Pons (tissue), 1 donor: Measurements from ENCODE around the gene CHAF1B.

Experiments used
- DNase-seq: peaks from one replicate; pipeline ENCODE4 v3.0.0-alpha.2; 2016; ENCODE audit warnings: low spot score

Gene CHAF1B

DNA sequence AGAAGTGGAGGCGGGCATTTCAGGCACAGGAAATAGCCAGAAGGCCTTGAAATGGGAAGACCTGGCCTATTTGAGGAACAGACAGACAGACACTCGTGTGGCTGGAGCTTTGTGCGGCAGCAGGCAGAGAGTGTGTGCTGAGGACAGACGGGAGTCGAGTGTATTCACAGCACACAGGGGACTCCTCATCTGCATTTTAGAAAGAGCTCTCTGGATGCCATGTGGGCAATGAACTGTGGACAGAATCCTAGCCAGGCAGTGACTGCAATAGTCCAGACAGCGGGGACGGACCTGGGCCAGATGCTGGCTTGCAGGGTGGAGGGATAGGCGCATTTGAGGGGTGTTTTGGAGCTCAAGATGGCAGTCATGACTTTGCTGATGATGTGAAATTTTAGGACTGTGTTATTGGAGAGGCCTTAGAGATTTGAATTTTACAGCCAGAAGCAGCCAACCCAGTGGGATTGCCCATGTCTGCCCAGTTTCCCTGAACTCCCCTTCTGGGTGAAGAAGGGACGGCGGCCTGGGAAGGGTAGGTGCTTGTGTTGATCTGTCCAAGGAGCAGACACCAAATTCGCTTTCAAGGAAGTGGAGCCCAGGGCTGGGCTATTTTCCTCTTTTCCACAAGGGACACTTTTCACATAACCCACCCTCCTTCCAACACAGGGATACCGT, 43.7 kb downstream of the CHAF1B start:
- no peak for DNase-seq

GRCh38 chr21:36429947-36430546, 44.9 kb downstream of the CHAF1B start:
- peak; percentile 35 for DNase-seq

DNA sequence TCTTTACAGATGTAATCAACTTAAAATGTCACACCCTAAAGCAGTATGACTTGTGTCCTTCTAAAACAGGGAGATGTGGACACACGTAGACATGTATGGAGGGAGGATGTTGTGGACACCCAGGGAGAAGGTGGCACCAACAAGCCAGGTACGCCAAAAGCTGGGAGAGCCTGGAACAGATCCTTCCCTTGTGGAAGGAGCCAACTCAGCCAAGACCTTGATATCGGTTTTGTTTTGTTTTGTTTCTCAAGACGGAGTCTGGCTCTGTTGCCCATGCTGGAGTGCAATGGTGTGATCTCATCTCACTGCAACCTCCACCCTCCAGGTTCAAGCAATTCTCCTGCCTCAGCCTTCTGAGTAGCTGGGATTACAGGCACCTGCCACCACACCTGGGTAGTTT, 45.6 kb downstream of the CHAF1B start:
- no peak for DNase-seq

GRCh38 chr21:36431252-36431651, 46.1 kb downstream of the CHAF1B start:
- no peak for DNase-seq

DNA sequence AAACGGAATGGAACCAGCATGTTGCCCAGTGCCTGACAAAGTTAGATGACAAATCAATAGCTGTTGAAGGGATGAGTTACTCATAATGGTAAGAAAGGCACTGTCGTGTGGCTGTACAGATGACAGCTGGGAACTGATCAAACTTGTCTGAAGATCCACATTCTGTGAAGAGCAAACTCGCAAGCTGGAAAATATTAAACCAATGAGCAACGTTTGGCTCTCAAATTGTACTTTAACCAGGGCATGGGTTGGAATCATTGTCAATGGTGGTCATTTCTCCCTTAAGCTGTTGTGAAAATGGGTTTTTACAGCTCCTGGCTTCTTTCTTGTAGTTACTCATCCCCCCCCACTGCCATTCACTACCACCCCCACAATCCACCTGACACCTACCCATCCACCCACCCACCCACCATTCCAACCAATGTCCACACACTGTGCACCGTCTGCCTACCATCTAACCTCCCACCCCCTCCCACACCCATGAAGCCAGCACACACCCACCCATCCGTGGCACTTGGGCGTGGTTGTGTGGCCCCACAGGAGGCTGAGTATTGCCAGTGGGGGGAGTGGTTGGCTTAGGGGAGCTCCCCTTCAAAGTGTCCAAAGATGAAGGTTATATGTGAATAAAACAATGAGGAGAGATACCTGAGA, 48.0 kb downstream of the CHAF1B start:
- DNase-seq = no peak

- no peak for DNase-seq
Measured at GRCh38 chr21:36434144-36434543, 49.0 kb downstream of the CHAF1B start.

- no peak for DNase-seq
Measured at GRCh38 chr21:36436829-36437744, 51.9 kb downstream of the CHAF1B start.

DNA sequence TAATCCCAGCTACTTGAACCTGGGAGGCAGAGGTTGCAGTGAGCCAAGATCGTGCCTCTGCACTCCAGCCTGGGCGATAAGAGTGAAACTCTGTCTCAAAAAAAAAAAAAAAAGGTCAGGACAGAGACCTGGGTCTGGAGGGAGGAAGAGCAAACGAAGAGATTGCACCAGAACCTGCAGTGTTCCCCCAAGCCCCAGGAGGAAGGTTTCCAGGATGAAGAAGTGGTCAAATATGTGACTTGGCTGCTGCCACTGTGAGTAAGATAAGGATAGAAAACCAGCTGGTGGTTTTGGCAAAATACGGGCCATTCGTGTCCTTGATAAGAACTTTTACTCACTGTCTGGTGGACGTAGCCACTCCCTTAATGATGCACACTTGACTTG, 52.5 kb downstream of the CHAF1B start:
- DNase-seq = no peak

DNA sequence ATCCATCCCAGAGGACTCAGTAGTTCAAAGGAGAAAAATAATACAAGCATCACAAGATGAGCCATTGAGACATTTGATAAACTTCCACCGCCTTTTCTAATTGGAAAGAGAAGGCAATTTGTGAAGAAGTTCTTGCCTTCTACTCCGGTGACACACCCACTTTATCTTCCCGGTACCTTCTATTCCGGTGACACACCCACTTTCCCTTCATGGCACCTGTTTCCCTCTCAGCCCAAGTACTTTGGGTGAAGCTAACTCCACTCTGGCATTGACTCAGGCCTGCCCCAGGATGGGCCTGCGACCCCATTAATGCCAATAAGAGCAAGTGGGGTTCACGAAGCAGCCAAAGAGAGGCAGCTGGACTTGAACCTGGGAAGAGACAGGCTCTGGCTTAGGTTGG, 56.5 kb downstream of the CHAF1B start:
- DNase-seq = no peak

DNA sequence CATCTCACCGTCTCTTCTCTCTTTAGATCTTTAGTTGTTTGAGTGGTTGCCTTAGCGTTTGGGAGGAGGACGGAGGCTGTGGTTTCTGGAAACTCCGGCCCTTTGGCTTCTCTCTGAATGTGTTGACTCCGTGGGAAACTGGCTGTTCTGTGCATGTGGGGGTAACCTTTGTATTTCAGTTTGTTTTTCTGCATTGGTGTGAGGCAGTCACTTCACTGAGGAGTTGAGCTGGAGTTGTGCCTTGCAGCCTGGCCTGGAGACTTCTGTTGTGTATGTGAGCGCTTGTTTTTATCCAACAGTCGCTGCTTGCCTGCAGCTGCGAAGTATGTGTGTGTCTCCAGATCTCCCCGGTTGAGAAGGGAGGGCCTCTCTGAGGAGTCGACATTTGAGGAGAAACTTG, 61.1 kb downstream of the CHAF1B start:
- no peak for DNase-seq

GRCh38 chr21:36450511-36450910, 65.3 kb downstream of the CHAF1B start:
- DNase-seq = no peak

GRCh38 chr21:36451506-36451905, 66.3 kb downstream of the CHAF1B start:
- no peak for DNase-seq

DNA sequence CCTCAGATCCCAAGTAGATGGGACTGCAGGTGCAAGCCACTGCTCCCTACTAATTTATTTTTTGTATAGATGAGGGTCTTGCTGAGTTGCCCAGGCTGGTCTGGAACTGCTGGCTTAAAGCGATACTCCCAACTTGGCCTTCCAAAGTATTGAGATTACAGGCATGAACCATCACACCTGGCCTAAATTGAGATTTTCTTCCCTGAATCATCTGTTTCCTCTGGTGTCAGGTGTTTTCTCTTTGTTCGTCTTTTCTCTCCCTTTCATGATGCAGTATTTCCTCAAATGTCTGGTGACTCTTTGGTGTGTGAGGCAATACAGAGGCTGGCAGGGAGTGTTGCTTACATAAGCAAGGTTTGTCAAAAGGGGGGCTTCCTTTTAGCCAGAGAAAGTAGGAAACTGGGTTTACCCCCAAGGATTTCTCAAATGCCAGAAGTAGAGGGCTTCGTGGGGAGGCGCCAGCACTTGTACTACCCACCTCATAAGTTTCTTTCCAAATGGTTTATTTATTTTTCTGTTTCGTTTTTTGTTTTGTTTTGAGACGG, 67.2 kb downstream of the CHAF1B start:
- no peak for DNase-seq

- no peak for DNase-seq
Measured at GRCh38 chr21:36454093-36454531, 68.9 kb downstream of the CHAF1B start.

- no peak for DNase-seq
Measured at GRCh38 chr21:36454706-36455105, 69.5 kb downstream of the CHAF1B start.

DNA sequence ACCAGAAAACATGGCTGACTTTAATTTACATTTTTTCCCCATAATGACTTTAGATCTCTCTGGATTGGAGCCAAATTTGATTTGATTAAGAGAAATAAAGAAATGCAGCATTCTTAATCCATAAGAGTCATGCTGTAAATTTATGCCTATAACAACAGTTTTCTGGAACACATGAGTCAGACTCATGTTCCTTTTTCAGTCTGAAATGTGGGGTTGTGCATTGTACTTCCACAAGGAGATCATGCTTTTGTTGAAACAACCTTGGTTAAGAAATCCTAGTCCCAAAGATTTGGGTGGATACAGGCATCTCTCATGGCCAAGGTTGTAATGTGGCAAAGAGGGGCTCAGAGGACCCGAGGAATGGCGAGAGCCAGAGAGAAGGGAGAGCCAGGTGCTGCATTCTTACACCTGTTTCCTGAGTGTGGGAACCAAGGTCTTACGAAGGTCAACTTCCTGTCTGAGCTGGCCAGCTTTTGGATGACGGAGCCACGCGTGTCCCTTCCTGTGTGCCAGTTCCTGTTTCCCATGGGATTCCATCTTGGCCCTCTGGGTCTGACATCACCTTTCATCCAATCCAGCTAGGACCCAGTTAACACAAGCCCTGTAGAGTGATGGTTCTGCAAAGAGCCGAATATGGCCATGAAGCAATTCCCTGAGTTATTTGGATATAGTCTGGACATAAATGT, 71.7 kb downstream of the CHAF1B start:
- no peak for DNase-seq

DNA sequence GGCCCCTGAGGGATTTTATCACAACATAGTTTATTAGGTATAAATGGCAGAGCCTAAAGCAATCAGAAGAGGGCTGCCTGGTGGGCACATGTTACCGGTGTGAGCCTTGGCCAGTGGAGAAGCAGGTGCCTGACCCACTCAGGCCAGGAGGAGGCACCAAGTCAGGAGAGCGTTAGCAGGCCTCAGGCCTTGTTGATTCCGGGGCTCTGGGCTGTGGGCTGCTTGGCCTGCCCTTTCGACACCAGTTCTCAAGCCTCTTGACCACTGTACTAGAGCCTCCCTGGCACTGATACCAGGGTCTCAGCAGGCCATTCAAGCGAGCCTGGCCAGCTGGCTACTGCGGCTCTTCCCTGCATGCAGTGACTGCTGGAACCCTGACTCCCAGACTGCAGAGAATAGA, 73.9 kb downstream of the CHAF1B start:
- no peak for DNase-seq

DNA sequence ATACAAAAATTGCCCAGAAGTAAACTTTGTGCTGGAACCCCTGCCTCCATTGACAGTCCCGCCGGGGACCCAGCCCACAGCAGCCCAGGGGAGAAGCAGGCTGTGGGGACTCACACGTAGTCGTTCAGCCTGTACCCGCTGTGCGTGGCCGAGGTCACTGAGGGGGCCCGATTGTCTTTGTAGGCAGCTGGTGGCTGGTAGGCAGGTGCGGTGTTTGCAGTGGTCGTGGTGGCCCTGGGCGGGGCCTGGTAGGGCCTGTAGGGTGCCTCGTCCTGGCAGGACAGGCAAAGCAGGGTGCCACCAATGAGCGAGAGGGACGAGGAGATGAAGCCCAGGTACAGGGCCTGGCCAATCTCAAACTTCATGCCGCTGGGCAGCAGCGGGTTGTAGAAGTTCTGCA, 75.7 kb downstream of the CHAF1B start:
- no peak for DNase-seq

DNA sequence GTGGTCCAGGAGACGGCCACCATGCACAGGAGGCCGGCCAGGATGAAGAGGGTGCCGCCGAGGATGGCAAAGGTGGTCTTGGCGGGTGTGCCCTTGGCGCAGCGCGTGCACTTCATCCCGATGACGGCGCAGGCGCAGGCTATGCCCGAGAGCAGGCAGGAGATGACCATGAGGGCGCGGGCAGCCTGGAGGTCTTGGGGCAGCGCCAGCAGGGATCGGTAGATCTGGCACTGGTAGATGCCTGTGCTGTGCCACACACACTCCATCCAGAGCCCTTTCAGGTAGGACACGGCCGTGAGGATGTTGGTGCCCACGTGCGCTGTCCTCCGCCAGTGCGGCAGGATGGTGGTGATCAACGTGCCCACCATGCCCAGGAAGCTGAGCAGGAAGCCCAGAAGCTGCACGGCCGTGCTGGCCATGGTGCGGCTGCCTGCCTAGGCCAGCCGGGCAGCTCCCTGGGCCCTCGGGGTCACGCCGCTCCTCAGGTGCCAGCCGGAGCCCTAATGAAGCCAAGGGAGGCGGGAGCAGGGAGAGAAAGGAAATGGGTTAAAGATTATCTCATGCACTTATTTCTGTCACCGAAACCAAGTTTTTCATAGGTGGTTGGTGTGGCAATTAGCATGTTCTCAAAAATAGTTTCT, 76.2 kb downstream of the CHAF1B start:
- no peak for DNase-seq

- no peak for DNase-seq
Measured at GRCh38 chr21:36461918-36462486, 76.8 kb downstream of the CHAF1B start.

GRCh38 chr21:36463204-36463603, 78.0 kb downstream of the CHAF1B start:
- DNase-seq = no peak
